Activated naive CD8-positive, alpha-beta T cell (primary cell): Measurements from ENCODE around the gene AOC1.

Experiments used
- H3K27ac Mint-ChIP-seq: one replicate; pipeline ENCODE4 v1.8.0; 2021; ENCODE audit warnings: mixed read lengths
- H3K27me3 Mint-ChIP-seq: one replicate; pipeline ENCODE4 v1.8.0; 2021; ENCODE audit warnings: mixed read lengths
- H3K36me3 Mint-ChIP-seq: one replicate; pipeline ENCODE4 v1.8.0; 2021; ENCODE audit warnings: mixed read lengths
- H3K4me1 Mint-ChIP-seq: one replicate; pipeline ENCODE4 v1.8.0; 2021; ENCODE audit warnings: low read depth, mixed read lengths
- H3K4me3 Mint-ChIP-seq: one replicate; pipeline ENCODE4 v1.8.0; 2021; ENCODE audit warnings: mild to moderate bottlenecking, mixed read lengths
- H3K9me3 Mint-ChIP-seq: one replicate; pipeline ENCODE4 v1.8.0; 2021; ENCODE audit warnings: low read depth, mixed read lengths

The AOC1 gene

GRCh38 chr7:150824379-150825177, 27.7 kb upstream of the AOC1 start:
- peaks cover 7% of the 10 kb centered on the region for H3K27me3 Mint-ChIP-seq
- H3K9me3 Mint-ChIP-seq = no peaks in the 10 kb centered on the region
- no peaks in the 10 kb centered on the region for H3K4me1 Mint-ChIP-seq
- no peak overlapping the region for H3K27ac Mint-ChIP-seq
- no peak overlapping the region for H3K4me3 Mint-ChIP-seq
- H3K36me3 Mint-ChIP-seq = no peaks in the 10 kb centered on the region

GRCh38 chr7:150826061-150826849, 26.1 kb upstream of the AOC1 start:
- H3K36me3 Mint-ChIP-seq = no peaks in the 10 kb centered on the region
- no peak overlapping the region for H3K27ac Mint-ChIP-seq
- H3K9me3 Mint-ChIP-seq = no peaks in the 10 kb centered on the region
- no peak overlapping the region for H3K4me3 Mint-ChIP-seq
- no peaks in the 10 kb centered on the region for H3K4me1 Mint-ChIP-seq
- H3K27me3 Mint-ChIP-seq = peaks cover 7% of the 10 kb centered on the region

- H3K36me3 Mint-ChIP-seq = no peaks in the 10 kb centered on the region
- H3K27me3 Mint-ChIP-seq = peaks cover 9% of the 10 kb centered on the region
- H3K4me1 Mint-ChIP-seq = no peaks in the 10 kb centered on the region
- no peak overlapping the region for H3K4me3 Mint-ChIP-seq
- H3K9me3 Mint-ChIP-seq = no peaks in the 10 kb centered on the region
- H3K27ac Mint-ChIP-seq = no peak overlapping the region
Measured at GRCh38 chr7:150828384-150828783, 23.9 kb upstream of the AOC1 start.

- H3K27me3 Mint-ChIP-seq = peaks cover 9% of the 10 kb centered on the region
- H3K27ac Mint-ChIP-seq = no peak overlapping the region
- H3K9me3 Mint-ChIP-seq = no peaks in the 10 kb centered on the region
- H3K4me3 Mint-ChIP-seq = no peak overlapping the region
- H3K4me1 Mint-ChIP-seq = no peaks in the 10 kb centered on the region
- H3K36me3 Mint-ChIP-seq = no peaks in the 10 kb centered on the region
Measured at GRCh38 chr7:150829426-150829825, 22.9 kb upstream of the AOC1 start.

GRCh38 chr7:150830937-150831336, 21.4 kb upstream of the AOC1 start:
- H3K36me3 Mint-ChIP-seq = peaks cover 2% of the 10 kb centered on the region
- no peak overlapping the region for H3K27ac Mint-ChIP-seq
- H3K27me3 Mint-ChIP-seq = peaks cover 9% of the 10 kb centered on the region
- no peak overlapping the region for H3K4me3 Mint-ChIP-seq
- H3K9me3 Mint-ChIP-seq = no peaks in the 10 kb centered on the region
- no peaks in the 10 kb centered on the region for H3K4me1 Mint-ChIP-seq

- Mint-ChIP-seq H3K4me1 (no peaks in the 10 kb centered on the region), H3K9me3 (no peaks in the 10 kb centered on the region), H3K4me3 (no peak overlapping the region), H3K36me3 (peaks cover 2% of the 10 kb centered on the region), H3K27me3 (peaks cover 8% of the 10 kb centered on the region), H3K27ac (no peak overlapping the region)
Measured at GRCh38 chr7:150831851-150832250, 20.5 kb upstream of the AOC1 start.

GRCh38 chr7:150835019-150835418, 17.3 kb upstream of the AOC1 start:
- Mint-ChIP-seq H3K9me3 (no peaks in the 10 kb centered on the region), H3K36me3 (peaks cover 2% of the 10 kb centered on the region), H3K4me3 (no peak overlapping the region)

GRCh38 chr7:150835702-150836280, 16.5 kb upstream of the AOC1 start:
- no peaks in the 10 kb centered on the region for H3K4me1 Mint-ChIP-seq
- peaks cover 6% of the 10 kb centered on the region for H3K27me3 Mint-ChIP-seq
- no peak overlapping the region for H3K4me3 Mint-ChIP-seq

More at GRCh38 chr7:150835019-150835418, 17.3 kb upstream of the AOC1 start:
- Mint-ChIP-seq H3K27me3 (peaks cover 6% of the 10 kb centered on the region), H3K4me1 (no peaks in the 10 kb centered on the region), H3K27ac (no peak overlapping the region)

GRCh38 chr7:150838965-150839650, 13.2 kb upstream of the AOC1 start:
- Mint-ChIP-seq H3K36me3 (peaks cover 2% of the 10 kb centered on the region), H3K9me3 (no peaks in the 10 kb centered on the region), H3K27ac (no peak overlapping the region), H3K4me1 (no peaks in the 10 kb centered on the region), H3K27me3 (peaks cover 5% of the 10 kb centered on the region), H3K4me3 (no peak overlapping the region)

More at GRCh38 chr7:150835702-150836280, 16.5 kb upstream of the AOC1 start:
- Mint-ChIP-seq H3K9me3 (no peaks in the 10 kb centered on the region), H3K36me3 (peaks cover 2% of the 10 kb centered on the region), H3K27ac (no peak overlapping the region)

GRCh38 chr7:150842018-150842417, 10.3 kb upstream of the AOC1 start:
- no peaks in the 10 kb centered on the region for H3K4me1 Mint-ChIP-seq
- H3K9me3 Mint-ChIP-seq = no peaks in the 10 kb centered on the region
- H3K27ac Mint-ChIP-seq = no peak overlapping the region
- H3K36me3 Mint-ChIP-seq = no peaks in the 10 kb centered on the region
- peaks cover 2% of the 10 kb centered on the region for H3K27me3 Mint-ChIP-seq
- no peak overlapping the region for H3K4me3 Mint-ChIP-seq

- H3K27ac Mint-ChIP-seq = no peak overlapping the region
- H3K4me3 Mint-ChIP-seq = no peak overlapping the region
- no peaks in the 10 kb centered on the region for H3K36me3 Mint-ChIP-seq
- no peaks in the 10 kb centered on the region for H3K4me1 Mint-ChIP-seq
- H3K9me3 Mint-ChIP-seq = no peaks in the 10 kb centered on the region
- H3K27me3 Mint-ChIP-seq = peaks cover 2% of the 10 kb centered on the region
Measured at GRCh38 chr7:150842716-150843115, 9.6 kb upstream of the AOC1 start.

- Mint-ChIP-seq H3K4me3 (no peak overlapping the region), H3K36me3 (no peaks in the 10 kb centered on the region), H3K9me3 (no peaks in the 10 kb centered on the region), H3K4me1 (no peaks in the 10 kb centered on the region), H3K27me3 (peaks cover 2% of the 10 kb centered on the region), H3K27ac (no peak overlapping the region)
Measured at GRCh38 chr7:150845421-150845861, 6.9 kb upstream of the AOC1 start.

- Mint-ChIP-seq H3K27ac (no peak overlapping the region), H3K4me1 (no peaks in the 10 kb centered on the region), H3K4me3 (no peak overlapping the region), H3K36me3 (no peaks in the 10 kb centered on the region), H3K27me3 (peaks cover 8% of the 10 kb centered on the region), H3K9me3 (no peaks in the 10 kb centered on the region)
Measured at GRCh38 chr7:150846291-150847115, 5.8 kb upstream of the AOC1 start.

GRCh38 chr7:150847536-150847935, 4.8 kb upstream of the AOC1 start:
- Mint-ChIP-seq H3K4me3 (no peak overlapping the region), H3K27ac (no peak overlapping the region), H3K36me3 (no peaks in the 10 kb centered on the region), H3K27me3 (peaks cover 13% of the 10 kb centered on the region), H3K9me3 (no peaks in the 10 kb centered on the region), H3K4me1 (peaks cover 2% of the 10 kb centered on the region)
